ENCODE data around the gene MICAL3.
"Not testable (repeated sequence)": the region's sequence is repeated elsewhere in the genome, so short reads cannot be mapped to it uniquely, and the experiment has no call there.

MICAL3 gene

DNA sequence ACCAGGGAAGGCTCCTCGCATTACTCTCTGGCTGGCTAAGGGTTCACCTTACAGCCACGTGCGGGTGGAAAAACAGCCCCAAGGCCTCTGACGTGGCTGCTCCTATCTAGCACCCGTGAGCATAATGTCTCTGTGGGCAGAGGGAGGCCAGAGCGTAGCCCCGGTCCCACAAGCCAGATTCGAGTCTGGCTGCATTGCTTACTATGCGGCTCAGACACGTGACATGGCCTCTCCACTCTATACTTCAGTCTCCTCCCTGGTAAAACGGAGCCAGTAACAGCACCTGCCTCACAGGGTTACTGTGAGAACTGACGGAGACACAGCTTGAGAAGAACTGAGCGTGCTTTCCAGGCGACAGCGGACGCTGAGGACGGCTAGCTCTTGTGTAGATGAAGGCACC is 144.3 kb downstream of the MICAL3 start:
- DNase-seq: no peak

GRCh38 chr22:17878941-17879340 is 145.4 kb downstream of the MICAL3 start:
- DNase-seq: no peak

GRCh38 chr22:17878186-17878694 is 146.1 kb downstream of the MICAL3 start:
- no peak for DNase-seq

- DNase-seq: not testable (repeated sequence)
Measured at GRCh38 chr22:17876878-17877855, 147.2 kb downstream of the MICAL3 start.

- DNase-seq: no peak
Measured at GRCh38 chr22:17876306-17876831, 148.0 kb downstream of the MICAL3 start.

DNA sequence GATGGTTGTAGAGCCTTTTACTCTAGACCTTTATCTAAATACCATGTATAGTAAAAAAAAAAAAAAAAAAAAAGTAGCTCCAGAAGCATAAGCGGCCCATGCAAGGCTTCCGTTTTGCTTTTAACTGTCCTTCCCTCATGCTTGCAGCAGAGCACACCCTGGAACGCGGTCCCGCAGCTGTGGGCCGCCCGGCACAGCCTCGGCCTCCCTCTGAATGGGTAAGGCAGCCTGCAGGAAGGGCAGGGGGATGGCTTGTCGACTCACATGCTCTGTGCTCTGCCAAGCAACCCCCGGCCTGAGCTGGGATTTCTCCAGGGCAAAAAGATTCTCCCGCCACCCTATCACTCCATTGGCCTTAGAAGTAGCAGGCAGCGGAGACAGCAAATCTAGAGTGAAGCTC is 148.7 kb downstream of the MICAL3 start:
- no peak for DNase-seq

- DNase-seq: no peak
Measured at GRCh38 chr22:17875156-17875555, 149.2 kb downstream of the MICAL3 start.

DNA sequence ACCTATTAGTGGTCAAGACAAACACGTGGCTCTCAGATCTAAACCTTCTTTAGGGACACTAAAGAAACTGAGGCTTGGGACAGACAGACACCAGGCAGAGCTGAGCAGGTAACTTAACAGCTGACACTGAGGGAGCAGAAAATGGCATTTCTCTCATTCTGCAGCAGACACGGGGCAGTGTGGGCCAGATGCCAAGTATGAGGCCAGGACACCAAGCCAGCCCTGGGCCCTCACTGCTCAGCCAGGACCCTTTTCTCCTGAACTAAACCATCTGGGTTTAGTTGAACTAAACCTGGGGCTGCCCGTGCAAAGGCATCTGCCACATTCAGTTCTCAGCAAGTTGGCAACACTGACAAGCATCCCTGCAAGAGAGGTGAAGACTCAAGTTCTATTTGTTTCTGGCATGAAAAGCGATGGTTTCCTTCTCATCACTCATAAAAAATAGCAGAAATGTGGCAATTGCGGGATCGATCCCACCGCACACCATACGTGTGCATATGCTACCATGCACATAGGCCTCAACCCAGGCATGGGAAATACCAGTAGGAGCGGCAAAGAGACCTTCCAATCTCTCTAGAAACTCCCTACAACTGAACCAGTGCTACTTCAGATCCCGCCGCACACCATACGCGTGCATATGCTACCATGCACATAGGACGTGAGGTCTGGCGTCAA is 150.0 kb downstream of the MICAL3 start:
- no peak for DNase-seq

DNA sequence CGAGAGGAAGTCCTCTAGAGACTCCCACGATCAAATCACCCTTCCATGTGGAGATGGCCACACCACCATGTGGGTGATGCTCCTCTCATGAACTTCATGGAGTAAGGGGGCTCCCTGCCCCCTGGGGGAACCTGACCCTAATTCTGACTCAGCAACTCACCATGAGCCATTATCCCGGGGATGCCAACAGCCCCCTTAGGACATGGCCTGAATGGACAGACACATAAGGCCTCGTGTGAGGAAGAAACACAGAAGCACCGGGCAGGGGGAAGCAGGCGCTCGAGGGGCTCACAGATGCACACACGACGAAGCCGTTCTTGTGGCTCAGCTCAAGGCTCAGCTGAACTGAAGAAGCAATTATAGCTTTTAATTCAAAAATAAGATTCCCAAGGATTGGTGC is 150.6 kb downstream of the MICAL3 start:
- DNase-seq: no peak

GRCh38 chr22:17873116-17873515 is 151.2 kb downstream of the MICAL3 start:
- no peak for DNase-seq

- DNase-seq: no peak
Measured at GRCh38 chr22:17872471-17872870, 151.9 kb downstream of the MICAL3 start.

DNA sequence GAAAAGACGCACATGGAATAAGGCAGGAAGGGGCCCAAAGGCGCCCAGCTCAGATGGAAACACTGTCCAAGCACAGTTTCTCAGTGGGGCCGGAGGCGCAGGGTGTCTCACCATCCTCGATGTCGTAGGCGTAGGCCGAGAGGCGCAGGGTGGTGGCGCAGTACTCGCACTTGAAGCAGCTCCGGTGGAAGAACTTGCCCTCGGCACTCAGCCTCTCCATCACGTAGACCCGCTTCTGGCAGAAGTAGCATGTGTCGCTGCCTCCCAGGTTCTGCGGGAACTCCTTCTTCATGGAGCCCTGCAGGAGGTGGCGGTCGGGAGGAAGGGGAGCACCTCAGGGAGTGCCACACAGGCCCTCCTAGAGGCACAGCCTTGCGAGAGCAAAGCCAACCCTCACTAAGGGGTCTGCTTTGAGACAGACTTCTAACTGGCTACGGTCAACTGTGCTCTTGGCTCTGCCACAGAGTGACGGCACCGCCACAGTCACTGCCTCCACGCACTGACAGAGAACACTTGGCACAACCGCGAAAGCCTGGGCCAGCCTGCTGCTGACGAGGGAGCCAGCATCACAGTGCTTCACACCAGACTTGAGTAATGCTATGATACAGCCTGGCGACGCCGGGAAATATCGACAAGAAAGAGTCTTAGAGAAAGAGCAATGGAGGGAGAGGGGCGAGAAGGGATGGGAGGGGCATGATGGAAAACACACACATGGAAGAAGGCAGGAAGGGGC is 152.5 kb downstream of the MICAL3 start:
- no peak for DNase-seq

- no peak for DNase-seq
Measured at GRCh38 chr22:17870407-17870806, 154.0 kb downstream of the MICAL3 start.

GRCh38 chr22:17869285-17870096 is 154.9 kb downstream of the MICAL3 start:
- no peak for DNase-seq

GRCh38 chr22:17868771-17869170 is 155.6 kb downstream of the MICAL3 start:
- DNase-seq: no peak

DNA sequence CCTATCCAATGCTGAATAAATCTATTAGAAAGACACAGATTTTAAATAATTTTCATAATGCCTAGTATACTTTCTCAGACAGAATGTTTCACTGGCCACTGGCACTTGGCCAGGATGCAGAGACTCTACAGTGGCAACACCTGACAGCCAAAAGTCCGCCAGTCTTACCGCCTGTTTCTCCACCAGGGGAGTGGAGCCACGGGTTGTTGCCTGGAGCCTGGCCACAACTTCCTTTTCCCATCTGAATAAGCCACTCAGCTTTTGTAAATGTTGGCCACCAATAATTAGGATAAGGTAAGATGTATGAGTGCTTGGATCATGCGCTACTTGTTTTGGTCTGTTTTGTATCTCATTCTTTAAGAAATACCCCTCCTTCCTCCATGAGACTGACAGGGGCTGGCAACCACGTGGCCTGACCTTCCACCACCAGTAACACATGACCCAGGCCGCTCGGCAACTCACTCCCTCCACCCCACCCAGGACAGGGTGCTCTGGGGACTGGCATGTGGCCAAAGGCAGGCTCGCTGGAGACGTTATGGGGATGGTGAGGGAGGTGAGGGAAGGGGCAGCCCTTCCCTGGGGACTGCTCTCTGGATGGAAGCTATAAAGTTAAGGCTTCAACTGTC is 157.1 kb downstream of the MICAL3 start:
- peak; percentile 8 for DNase-seq

- no peak for DNase-seq
Measured at GRCh38 chr22:17866621-17867020, 157.7 kb downstream of the MICAL3 start.

GRCh38 chr22:17866127-17866526 is 158.2 kb downstream of the MICAL3 start:
- DNase-seq: no peak

DNA sequence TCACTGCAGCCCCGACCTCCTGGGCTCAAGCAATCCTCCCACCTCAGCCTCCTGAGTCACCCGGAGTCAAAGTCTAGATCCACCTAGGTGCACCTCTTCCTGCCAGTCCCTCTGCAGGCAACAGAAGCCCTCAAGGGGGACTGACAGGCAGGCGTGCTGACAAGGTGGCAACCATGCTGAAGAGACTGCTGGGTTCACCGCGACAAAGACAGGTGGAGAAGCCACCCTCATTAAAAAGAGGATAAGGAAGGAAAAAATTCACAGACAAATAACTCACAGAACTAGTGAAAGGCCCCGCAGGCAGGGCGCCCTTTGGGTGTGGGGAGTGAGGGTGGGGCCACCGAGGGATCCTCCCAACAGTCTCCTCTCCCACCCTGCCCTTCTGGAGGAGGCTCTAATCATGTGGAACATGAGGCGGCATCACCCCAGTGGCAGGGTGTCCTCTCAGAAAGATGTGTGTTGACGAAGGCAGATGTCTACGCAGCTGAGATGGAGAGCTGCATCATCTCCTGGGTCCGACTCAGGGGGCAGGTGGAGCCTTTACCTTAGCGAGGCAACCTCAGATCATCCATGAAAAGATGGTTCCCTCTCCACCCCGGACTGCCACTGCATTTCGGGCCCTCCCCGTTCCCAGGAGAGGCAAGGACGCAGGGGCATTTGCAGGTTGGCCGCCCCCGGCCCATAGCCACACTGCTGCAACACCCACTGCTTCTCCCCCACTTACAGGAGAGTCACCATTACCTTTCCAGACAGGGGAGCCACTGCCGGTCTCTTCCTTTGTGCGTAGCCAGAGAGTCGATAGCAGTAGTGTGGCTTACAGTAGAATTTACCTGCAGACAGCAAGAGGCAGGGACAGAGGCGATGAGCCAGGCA is 158.9 kb downstream of the MICAL3 start:
- DNase-seq: no peak

- DNase-seq: no peak
Measured at GRCh38 chr22:17864398-17865182, 159.8 kb downstream of the MICAL3 start.

Measured in RPMI8226 (cell line).